SU-DHL-6 (cell line): ENCODE measurements around the gene KMT2B.

ENCODE experiments used
- CTCF ChIP-seq: fragments of 200-600 bp; sonication (generic); IDR thresholded peaks from one replicate; pipeline ENCODE4 v1.5.1; 2017; ENCODE audit warnings: antibody characterized with exemption, mild to moderate bottlenecking, low read length, moderate library complexity; ENCODE audit not compliant: insufficient read depth, poor library complexity, severe bottlenecking
- EZH2phosphoT487 ChIP-seq: fragments of 200-600 bp; sonication (generic), shearing (Covaris generic); conservative IDR thresholded peaks from 2 replicates; pipeline ENCODE4 v1.6.1; 2018; ENCODE audit warnings: mild to moderate bottlenecking, antibody characterized with exemption, low read length, moderate library complexity, mixed read lengths

- TF ChIP-seq CTCF (no peak), EZH2phosphoT487 (no peak)
Observed at GRCh38 chr19:35757231-35757748, 39.5 kb downstream of the KMT2B start.
